ENCODE measurements around the gene MOCS1. TPM values are rescaled to one million over a fixed set of nuclear protein-coding genes. Genes with fewer than 3 reads are reported as not detected.

MOCS1 gene
- total and polyA plus RNA-seq, 9 of the 15 experiments (the other 6 are each of a cell fraction or from before 2014, with no cell fraction given): 0.69 to 12.7 (median 8.7) TPM

- ATAC-seq (no peak), DNase-seq (ENCODE audit: extremely low read depth in 1 of 4, low spot score in 3 of 4) (no peak), FAIRE-seq (no peak)
- Histone ChIP-seq H4K20me1 (replicated peaks; ENCODE audit: control insufficient read depth, insufficient read depth, low read length) (no peaks in the 10 kb centered on the region; the same call in 1 of the 2 replicates), H3K36me3 (ENCODE audit: control insufficient read depth, insufficient read depth, low read length) (no peaks in the 10 kb centered on the region; the same call in 2 of the 3 replicates), H2AFZ (ENCODE audit: low read depth, low read length) (no peak overlapping the region), H3K79me2 (ENCODE audit: control insufficient read depth, insufficient read depth, low read length) (no peaks in the 10 kb centered on the region), H3K9me1 (ENCODE audit: control insufficient read depth, insufficient read depth, low read length) (no peaks in the 10 kb centered on the region), H3K9me3 (replicated peaks; ENCODE audit: control insufficient read depth, insufficient read depth, low read depth, low read length) (no peaks in the 10 kb centered on the region), H3K27me3 (ENCODE audit: control insufficient read depth in 2 of 2, insufficient read depth in 2 of 2, low read length in 2 of 2) (peaks cover 0 to 16% of the 10 kb centered on the region in 2 experiments; a peak in 2 of 5 replicates), H3K4me2 (ENCODE audit: insufficient read depth, low read length) (no peak overlapping the region), H3K9ac (ENCODE audit: insufficient read depth in 1 of 2, low read depth in 2 of 2, low read length in 2 of 2) (no peak overlapping the region), H3K4me3 (no peak overlapping the region), H3K27ac (ENCODE audit: extremely low read depth, low read depth, low read length) (no peak overlapping the region), H3K4me1 (replicated peaks in 1 of 2; ENCODE audit: control insufficient read depth in 2 of 2, insufficient read depth in 2 of 2, low read length in 2 of 2) (no peaks in the 10 kb centered on the region)
- POLR2A ChIA-PET: no interaction called here
- CTCF ChIA-PET (ENCODE audit: low intra/inter-chr PET ratio): no interaction called here
- 15% methylated on average over 3 of the region's 3 CpGs for WGBS (ENCODE audit: insufficient coverage, low coverage, missing lambda C conversion rate)
- TF ChIP-seq ZKSCAN1 (IDR thresholded peaks at IDR 0.05; ENCODE audit: low read depth, low read length) (peak; percentile 27; the same call in 1 of the 2 replicates), MYBL2 (IDR thresholded peaks at IDR 0.05; ENCODE audit: low read depth) (no peak), MYBL2 (CRISPR knock-in tag; IDR thresholded peaks at IDR 0.05; ENCODE audit: borderline replicate concordance) (no peak)
- intact Hi-C loops (cut with micrococcal nuclease): no loop called here
- no TSS peak for BruUV-seq (replicated peaks)
- in situ Hi-C loops (cut with MboI): no loop called here
These were observed 20.0 kb downstream of the MOCS1 start for GRCh38 chr6:39914239-39914638.

- no peak overlapping the region for H3K4me3 ChIP-seq
- no peak overlapping the region for H2AFZ ChIP-seq (ENCODE audit: low read depth, low read length)
- FAIRE-seq (no peak), ATAC-seq (no peak), DNase-seq (ENCODE audit: extremely low read depth in 1 of 4, low spot score in 3 of 4) (no peak)
- H3K9me3 ChIP-seq (replicated peaks; ENCODE audit: control insufficient read depth, insufficient read depth, low read depth, low read length): no peaks in the 10 kb centered on the region
- H3K36me3 ChIP-seq (ENCODE audit: control insufficient read depth, insufficient read depth, low read length): no peaks in the 10 kb centered on the region; the same call in 2 of the 3 replicates
- no peaks in the 10 kb centered on the region; the same call in 1 of the 2 replicates for H4K20me1 ChIP-seq (replicated peaks; ENCODE audit: control insufficient read depth, insufficient read depth, low read length)
- H3K4me2 ChIP-seq (ENCODE audit: insufficient read depth, low read length): no peak overlapping the region
- H3K9ac ChIP-seq (ENCODE audit: insufficient read depth in 1 of 2, low read depth in 2 of 2, low read length in 2 of 2): no peak overlapping the region
- in situ Hi-C loops (cut with MboI): no loop called here
- H3K27me3 ChIP-seq (ENCODE audit: control insufficient read depth in 2 of 2, insufficient read depth in 2 of 2, low read length in 2 of 2): peaks cover 0 to 16% of the 10 kb centered on the region in 2 experiments; a peak in 2 of 5 replicates
- POLR2A ChIA-PET: no interaction called here
- no peak overlapping the region for H3K27ac ChIP-seq (ENCODE audit: extremely low read depth, low read depth, low read length)
- CTCF ChIA-PET (ENCODE audit: low intra/inter-chr PET ratio): no interaction called here
- WGBS (ENCODE audit: insufficient coverage, low coverage, missing lambda C conversion rate): 15% methylated on average over 12 of the region's 12 CpGs
- no peaks in the 10 kb centered on the region for H3K4me1 ChIP-seq (replicated peaks in 1 of 2; ENCODE audit: control insufficient read depth in 2 of 2, insufficient read depth in 2 of 2, low read length in 2 of 2)
- H3K9me1 ChIP-seq (ENCODE audit: control insufficient read depth, insufficient read depth, low read length): no peaks in the 10 kb centered on the region
- H3K79me2 ChIP-seq (ENCODE audit: control insufficient read depth, insufficient read depth, low read length): no peaks in the 10 kb centered on the region
- BruUV-seq (replicated peaks): no TSS peak
- intact Hi-C loops (cut with micrococcal nuclease): no loop called here
- TF ChIP-seq, protein P1, sequence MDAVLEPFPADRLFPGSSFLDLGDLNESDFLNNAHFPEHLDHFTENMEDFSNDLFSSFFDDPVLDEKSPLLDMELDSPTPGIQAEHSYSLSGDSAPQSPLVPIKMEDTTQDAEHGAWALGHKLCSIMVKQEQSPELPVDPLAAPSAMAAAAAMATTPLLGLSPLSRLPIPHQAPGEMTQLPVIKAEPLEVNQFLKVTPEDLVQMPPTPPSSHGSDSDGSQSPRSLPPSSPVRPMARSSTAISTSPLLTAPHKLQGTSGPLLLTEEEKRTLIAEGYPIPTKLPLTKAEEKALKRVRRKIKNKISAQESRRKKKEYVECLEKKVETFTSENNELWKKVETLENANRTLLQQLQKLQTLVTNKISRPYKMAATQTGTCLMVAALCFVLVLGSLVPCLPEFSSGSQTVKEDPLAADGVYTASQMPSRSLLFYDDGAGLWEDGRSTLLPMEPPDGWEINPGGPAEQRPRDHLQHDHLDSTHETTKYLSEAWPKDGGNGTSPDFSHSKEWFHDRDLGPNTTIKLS (IDR thresholded peaks at IDR 0.05; ENCODE audit: borderline replicate concordance, low read depth): no peak
- TF ChIP-seq ZNF3 (CRISPR knock-in tag; IDR thresholded peaks at IDR 0.05): no peak
- no peak for TF ChIP-seq MTA3 (IDR thresholded peaks at IDR 0.05; ENCODE audit: borderline replicate concordance)
- no peak for TF ChIP-seq ZHX1 (conservative IDR thresholded peaks at IDR 0.05; ENCODE audit: low read length)
These were observed 20.8 kb downstream of the MOCS1 start for GRCh38 chr6:39913391-39913916.
